Endothelial cell of umbilical vein (primary cell): ENCODE results near the gene OCEL1. TPM values are rescaled to one million over a fixed set of nuclear protein-coding genes. Genes with fewer than 3 reads are reported as not detected.

ENCODE experiments used
- BruUV-seq: library from RNA; stranded (reverse); fragments of 400-500 nt; replicated peaks from 2 replicates; lab custom pipeline; 2021; lab: Mats Ljungman, UMichigan
- CTCF ChIA-PET: fragments of 300-600, 350-600 bp; sonication (Branson Sonifier 250); formaldehyde crosslinking; loops from one replicate; lab custom pipeline; 2021; ENCODE audit warnings: antibody characterized with exemption, inconsistent platforms; lab: Charles Lee
- POLR2A ChIA-PET: fragments of 300-600, 350-600 bp; sonication (Branson Sonifier 250); formaldehyde crosslinking; loops from one replicate; lab custom pipeline; 2021; ENCODE audit warnings: antibody characterized with exemption, inconsistent platforms; lab: Charles Lee
- DNase-seq: peaks from one replicate; pipeline ENCODE4 v3.0.0-alpha.2; 2011; ENCODE audit warnings: low read depth, low spot score
- FAIRE-seq: peaks from 2 replicates; lab custom pipeline; 2011; peaks lifted over from hg19 to GRCh38; lab: Jason Lieb, UNC
- H2AFZ ChIP-seq: 2 replicates; pipeline ENCODE4 v1.6.0; 2012; ENCODE audit warnings: low read depth, low read length, control low read depth, inconsistent platforms
- H3K27ac ChIP-seq: 2 replicates; pipeline ENCODE4 v1.5.1; 2011; ENCODE audit warnings: low read depth, mild to moderate bottlenecking, control low read depth, low read length, moderate library complexity; ENCODE audit not compliant: insufficient read depth
- H3K27me3 ChIP-seq, 2 experiments: 2 replicates each; pipeline versions ENCODE4 v1.6.0 to v1.6.1; 2011; ENCODE audit warnings: low read length in 2 of 2, mixed read lengths in 1 of 2; ENCODE audit not compliant: control insufficient read depth in 2 of 2, insufficient read depth in 2 of 2
- H3K36me3 ChIP-seq, 2 experiments: 2 replicates in 1 of 2; 3 replicates in 1 of 2; pipeline ENCODE4 v1.5.1; 2011; ENCODE audit warnings: low read length in 2 of 2, mild to moderate bottlenecking in 1 of 2, moderate library complexity in 1 of 2; ENCODE audit not compliant: control insufficient read depth in 2 of 2, insufficient read depth in 2 of 2; ENCODE audit errors: extremely low read depth in 1 of 2
- H3K4me1 ChIP-seq: 3 replicates; pipeline ENCODE4 v1.5.1; 2011; ENCODE audit warnings: mild to moderate bottlenecking, low read length; ENCODE audit not compliant: control insufficient read depth, insufficient read depth; ENCODE audit errors: extremely low read depth
- H3K4me2 ChIP-seq: 2 replicates; pipeline ENCODE4 v1.6.1; 2011; ENCODE audit warnings: low read length, control low read depth, mixed read lengths; ENCODE audit not compliant: insufficient read depth
- H3K4me3 ChIP-seq, 3 experiments: fragments of 200-600 bp in 1 of 3; sonication (generic), shearing (Covaris generic) in 1 of 3; replicated peaks in 1 of 3; 2 replicates each; pipeline ENCODE4 v1.5.1; 2011 to 2016; ENCODE audit warnings: control low read depth in 3 of 3, low read length in 3 of 3, mild to moderate bottlenecking in 2 of 3, inconsistent platforms in 1 of 3, low read depth in 1 of 3, moderate library complexity in 1 of 3; ENCODE audit not compliant: insufficient read depth in 1 of 3
- H3K79me2 ChIP-seq: 2 replicates; pipeline ENCODE4 v1.6.0; 2012; ENCODE audit warnings: low read length, inconsistent platforms; ENCODE audit not compliant: control insufficient read depth, insufficient read depth
- H3K9ac ChIP-seq: replicated peaks from 2 replicates; pipeline ENCODE3; 2011; ENCODE audit warnings: low read length, control low read depth; ENCODE audit not compliant: insufficient read depth; ENCODE audit errors: extremely low read depth
- H3K9me1 ChIP-seq: replicated peaks from 3 replicates; pipeline ENCODE4 v1.6.0; 2011; ENCODE audit warnings: mild to moderate bottlenecking, low read length; ENCODE audit not compliant: control insufficient read depth, insufficient read depth; ENCODE audit errors: extremely low read depth
- H3K9me3 ChIP-seq: replicated peaks from 2 replicates; pipeline ENCODE4 v1.5.1; 2012; ENCODE audit warnings: low read length, inconsistent platforms; ENCODE audit not compliant: control insufficient read depth, insufficient read depth
- H4K20me1 ChIP-seq: replicated peaks from 2 replicates; pipeline ENCODE3; 2011; ENCODE audit warnings: mild to moderate bottlenecking, low read length; ENCODE audit not compliant: control insufficient read depth, insufficient read depth; ENCODE audit errors: extremely low read depth
- JUN ChIP-seq: IDR thresholded peaks from 2 replicates; pipeline ENCODE4 v1.6.1; 2011; ENCODE audit warnings: borderline replicate concordance, low read depth; ENCODE audit not compliant: insufficient read length, insufficient read depth
- POLR2A ChIP-seq: IDR thresholded peaks from 2 replicates; pipeline ENCODE4 v1.6.1; 2012; ENCODE audit warnings: low read depth, mild to moderate bottlenecking, control low read depth, low read length
- POLR2AphosphoS5 ChIP-seq: IDR thresholded peaks from 2 replicates; pipeline ENCODE4 v1.6.1; 2012; ENCODE audit warnings: low read depth, mild to moderate bottlenecking, control low read depth, low read length, moderate library complexity; ENCODE audit not compliant: insufficient read depth
- dilution Hi-C: fragments of 300-500 bp; cut with MboI; formaldehyde crosslinking; loops from one replicate; pipeline ENCODE4 v1.15.0; 2019; ENCODE audit warnings: low sequenced_read_pairs; ENCODE audit not compliant: extremely low pct_ligation_motif_present
- intact Hi-C: fragments of 100-400 bp; cut with micrococcal nuclease; formaldehyde crosslinking; loops from one replicate; pipeline ENCODE4 v1.10.0; 2022
- polyA plus RNA-seq, 4 experiments: library from polyadenylated mRNA; depleted of rRNA in 3 of 4; stranded (reverse) in 3 of 4; unstranded in 1 of 4; fragments of >200 nt; gene quantifications; 2 replicates each; pipeline versions ENCODE4 v1.2.1 to v1.2.3, GENCODE V29; 2011 to 2012; ENCODE audit warnings: missing spikeins in 1 of 4
- total RNA-seq: library from RNA; stranded (reverse); gene quantifications from 2 replicates; pipeline ENCODE4 v1.2.3, GENCODE V29; 2021

The OCEL1 gene
- total and polyA plus RNA-seq, 2 donors (not counting 3 experiments of a cell fraction or from before 2014, with no cell fraction given) = 7.4 to 13.0 TPM

- no peak overlapping the region for H3K4me3 ChIP-seq
- ChIA-PET CTCF (no interaction called here), POLR2A (no interaction called here)
- no TSS peak for BruUV-seq
- H3K27ac ChIP-seq = no peak overlapping the region
- no peaks in the 10 kb centered on the region for H3K9me1 ChIP-seq
- DNase-seq = no peak
- no peak for FAIRE-seq
- H3K9ac ChIP-seq = no peak overlapping the region
- H3K36me3 ChIP-seq = peaks cover 0 to 11% of the 10 kb centered on the region in 2 experiments
- peaks cover 6% of the 10 kb centered on the region for H3K4me1 ChIP-seq
- H3K27me3 ChIP-seq = no peaks in the 10 kb centered on the region
- no peaks in the 10 kb centered on the region for H3K9me3 ChIP-seq
- H2AFZ ChIP-seq = no peak overlapping the region
- TF ChIP-seq POLR2AphosphoS5 = no peak
- TF ChIP-seq POLR2A = peak; percentile 41
- intact Hi-C loops = no loop called here
- no peak overlapping the region for H3K4me2 ChIP-seq
- no peaks in the 10 kb centered on the region for H4K20me1 ChIP-seq
- dilution Hi-C loops = no loop called here
- H3K79me2 ChIP-seq = peaks cover 12% of the 10 kb centered on the region
These were observed 3.9 kb downstream of the OCEL1 start for GRCh38 chr19:17229890-17230289.

GRCh38 chr19:17232258-17232657, 6.2 kb downstream of the OCEL1 start:
- dilution Hi-C loops (no loop called here), intact Hi-C loops (no loop called here)
- no peak overlapping the region for H3K9ac ChIP-seq
- DNase-seq (no peak), FAIRE-seq (no peak)
- H3K36me3 ChIP-seq = peaks cover 0 to 11% of the 10 kb centered on the region in 2 experiments
- no peak overlapping the region for H3K4me2 ChIP-seq
- no peak overlapping the region for H2AFZ ChIP-seq
- no peak overlapping the region for H3K4me3 ChIP-seq
- no peaks in the 10 kb centered on the region for H4K20me1 ChIP-seq
- ChIA-PET CTCF (interaction anchor here (1.2 kb wide), 1 partner anchor 9 kb away, joined by 3 read pairs; no protein-coding TSS in a partner anchor), POLR2A (no interaction called here)
- no TSS peak for BruUV-seq
- no peaks in the 10 kb centered on the region for H3K9me1 ChIP-seq
- no peaks in the 10 kb centered on the region for H3K9me3 ChIP-seq
- H3K27ac ChIP-seq = no peak overlapping the region
- H3K4me1 ChIP-seq = peaks cover 11% of the 10 kb centered on the region
- H3K79me2 ChIP-seq = peaks cover 18% of the 10 kb centered on the region
- H3K27me3 ChIP-seq = no peaks in the 10 kb centered on the region
- no peak for TF ChIP-seq JUN
